Glomerular endothelial cell (primary cell): Measurements from ENCODE around the gene MCUB. TPM values are rescaled to one million over a fixed set of nuclear protein-coding genes. Genes with fewer than 3 reads are reported as not detected.

ENCODE experiments used
- DNase-seq: peaks from one replicate; pipeline ENCODE4 v3.0.0-alpha.2; 2011; ENCODE audit warnings: low read depth, low spot score; ENCODE audit errors: extremely low read depth
- total RNA-seq: library from RNA; depleted of rRNA; stranded (reverse); fragments of >200 nt; gene quantifications from 2 replicates; pipeline ENCODE4 v1.2.3, GENCODE V29; 2015

MCUB gene
- total RNA-seq, 1 donor from 2014 or later: 59.2 TPM

GRCh38 chr4:109622626-109623025 lies 62.6 kb downstream of the MCUB start:
- no peak for DNase-seq

GRCh38 chr4:109624536-109624935 lies 64.5 kb downstream of the MCUB start:
- DNase-seq: no peak

DNA sequence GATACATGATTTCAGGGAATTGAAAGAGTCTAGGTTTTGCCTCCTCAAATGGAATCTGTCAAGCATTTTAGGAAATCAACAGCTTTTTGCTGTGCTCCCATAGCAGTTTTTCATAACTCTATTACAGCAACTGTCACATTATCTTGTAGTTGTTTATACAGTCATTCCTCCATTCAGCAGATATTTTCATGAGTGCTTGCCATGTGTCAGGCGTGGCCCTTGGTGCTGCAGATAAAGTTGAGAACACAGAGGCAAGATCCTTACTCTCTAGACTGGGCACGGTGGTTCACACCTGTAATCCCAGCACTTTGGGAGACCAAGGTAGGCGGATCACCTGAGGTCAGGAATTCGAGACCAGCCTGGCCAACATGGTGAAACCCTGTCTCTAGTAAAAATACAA lies 67.3 kb downstream of the MCUB start:
- DNase-seq: no peak

GRCh38 chr4:109629775-109630174 lies 69.7 kb downstream of the MCUB start:
- DNase-seq: no peak

- DNase-seq: no peak
Observed at GRCh38 chr4:109631532-109632108, 71.6 kb downstream of the MCUB start.

- DNase-seq: no peak
Observed at GRCh38 chr4:109640644-109641043, 80.6 kb downstream of the MCUB start.

GRCh38 chr4:109645874-109646710 lies 86.0 kb downstream of the MCUB start:
- DNase-seq: no peak

- DNase-seq: peak; percentile 56
Observed at GRCh38 chr4:109648266-109648996, 88.4 kb downstream of the MCUB start.

- DNase-seq: no peak
Observed at GRCh38 chr4:109648997-109649575, 89.0 kb downstream of the MCUB start.

- DNase-seq: no peak
Observed at GRCh38 chr4:109649872-109650271, 89.8 kb downstream of the MCUB start.

DNA sequence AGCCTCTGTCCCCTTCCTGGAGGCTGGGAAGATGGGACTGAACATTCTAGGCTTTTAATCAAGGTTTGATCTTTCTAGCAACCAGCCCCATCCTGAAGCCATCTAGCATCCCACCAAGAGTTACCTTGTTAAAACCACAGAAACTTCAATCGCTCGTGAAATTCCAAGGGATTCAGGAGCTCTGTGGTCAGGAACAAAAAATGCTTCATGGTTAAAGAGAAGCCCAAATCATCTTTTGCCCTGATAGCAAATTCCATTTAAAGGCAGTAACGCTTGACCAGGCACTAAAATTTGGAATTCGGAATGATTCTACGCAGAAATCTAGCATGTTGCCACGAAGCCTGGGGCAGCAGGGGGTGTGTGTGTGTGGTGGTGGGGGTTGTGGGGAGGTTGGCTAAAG lies 95.3 kb downstream of the MCUB start:
- DNase-seq: no peak

- DNase-seq: no peak
Observed at GRCh38 chr4:109657854-109658418, 97.9 kb downstream of the MCUB start.

DNA sequence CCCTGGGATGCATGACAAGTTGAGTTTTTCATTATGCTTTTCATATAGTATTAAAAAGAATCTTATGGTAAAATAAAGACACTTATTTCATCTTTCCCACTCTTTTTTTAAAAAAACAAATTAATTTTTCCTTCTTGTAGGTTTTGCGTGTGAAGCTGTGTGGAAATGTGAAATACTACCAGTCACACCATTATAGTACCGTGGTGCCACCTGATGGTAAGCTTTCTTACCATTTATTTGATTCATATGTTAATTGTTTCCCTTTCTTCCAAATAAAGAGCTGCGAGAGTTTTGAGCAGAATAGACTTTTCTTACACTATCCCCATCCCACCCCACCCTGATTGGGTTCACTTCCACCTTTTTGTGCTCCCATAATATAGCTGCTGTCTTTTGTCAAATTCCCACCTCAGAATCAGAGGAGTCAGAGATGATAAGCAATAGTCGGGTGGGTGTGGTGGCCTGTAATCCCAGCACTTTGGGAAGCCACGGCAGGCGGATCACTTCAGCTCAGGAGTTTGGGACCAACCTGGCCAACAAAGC lies 98.9 kb downstream of the MCUB start:
- no peak for DNase-seq

- DNase-seq: no peak
Observed at GRCh38 chr4:109662116-109662515, 102.1 kb downstream of the MCUB start.

GRCh38 chr4:109662771-109663170 lies 102.7 kb downstream of the MCUB start:
- no peak for DNase-seq

DNA sequence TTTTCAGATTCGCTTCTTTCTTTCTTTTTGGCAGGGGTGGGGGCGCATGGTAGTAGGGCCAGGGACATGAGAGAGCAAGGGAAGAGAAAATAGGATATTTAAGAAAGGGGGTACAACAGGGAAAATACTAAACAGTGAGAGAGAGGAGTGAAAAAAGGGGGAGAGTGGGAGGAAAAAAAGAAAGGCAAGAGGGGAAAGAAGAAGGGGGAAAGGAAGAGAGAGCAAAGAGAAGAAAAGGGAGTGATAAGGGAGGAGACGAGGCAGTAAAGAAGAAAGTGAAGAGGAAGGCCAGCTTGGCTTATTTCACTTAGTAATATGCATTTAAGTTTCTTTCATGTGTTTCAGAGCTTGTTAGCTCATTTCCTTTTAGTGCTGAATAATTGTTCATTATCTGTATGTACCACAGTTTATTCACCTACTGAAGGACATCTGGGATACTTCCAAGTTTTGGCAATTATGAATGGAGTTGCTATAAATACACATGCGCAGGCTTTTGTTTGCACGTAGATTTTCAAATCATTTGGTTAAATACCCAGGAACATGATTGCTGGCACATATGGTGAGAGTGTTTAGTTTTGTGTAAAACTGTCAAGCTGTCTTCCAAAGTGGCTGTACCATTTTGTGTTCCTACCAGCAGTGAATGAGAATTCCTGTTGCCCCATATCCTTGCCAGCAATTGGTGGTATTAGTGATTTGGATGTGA lies 105.9 kb downstream of the MCUB start:
- DNase-seq: no peak

DNA sequence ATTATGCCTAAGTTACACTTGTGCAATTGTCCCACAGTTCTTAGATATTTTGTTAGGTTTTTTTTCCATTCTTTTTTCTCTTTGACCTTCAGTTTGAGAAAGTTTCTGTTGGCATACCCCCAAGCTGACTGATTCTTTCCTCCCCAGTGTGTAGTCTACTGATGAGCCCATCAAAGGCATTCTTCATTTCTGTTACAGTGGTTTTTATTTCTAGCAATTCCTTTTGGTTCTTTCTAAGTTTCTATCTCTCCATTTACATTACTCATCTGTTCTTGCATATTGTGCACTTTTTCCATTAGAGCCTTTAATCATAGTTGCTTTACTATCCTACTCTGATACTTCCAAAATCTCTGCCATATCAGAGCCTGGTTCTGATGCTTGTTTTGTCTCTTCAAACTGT lies 111.3 kb downstream of the MCUB start:
- DNase-seq: no peak

DNA sequence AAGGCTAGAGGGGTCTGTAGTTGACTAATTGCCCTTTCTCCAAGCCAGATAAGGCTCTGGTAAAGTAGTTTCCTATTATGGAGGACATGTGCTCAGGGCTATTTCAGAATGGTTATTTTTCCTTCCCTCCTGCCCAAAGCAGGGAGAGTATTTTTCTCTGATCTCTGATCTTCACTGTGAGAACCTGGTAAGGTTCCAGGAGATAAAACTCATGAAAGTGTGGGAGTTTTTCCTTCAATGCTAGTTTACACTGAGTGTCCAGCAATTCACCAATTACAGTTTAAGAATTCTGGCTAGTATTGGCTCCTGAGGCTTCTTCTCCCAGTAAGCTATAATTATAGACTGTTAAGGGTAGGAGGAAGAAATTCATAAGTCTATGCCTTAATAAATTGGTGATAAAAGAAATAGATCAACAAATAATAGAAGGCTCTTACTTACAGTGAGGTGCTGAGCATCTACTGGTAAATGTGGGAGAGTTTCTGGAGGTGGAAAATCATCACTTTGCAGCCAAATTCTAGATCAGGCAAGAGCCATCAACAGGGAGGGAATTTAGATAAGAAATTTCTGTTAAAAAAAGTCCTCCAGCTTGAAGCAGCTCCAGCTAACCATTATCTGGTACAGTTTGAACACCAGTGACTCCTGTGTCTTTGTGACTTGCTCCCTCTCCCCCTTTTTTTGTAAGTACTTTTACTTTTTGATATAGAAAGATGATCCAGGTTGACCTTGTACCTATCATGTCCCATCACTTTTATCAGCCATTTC lies 112.3 kb downstream of the MCUB start:
- no peak for DNase-seq

DNA sequence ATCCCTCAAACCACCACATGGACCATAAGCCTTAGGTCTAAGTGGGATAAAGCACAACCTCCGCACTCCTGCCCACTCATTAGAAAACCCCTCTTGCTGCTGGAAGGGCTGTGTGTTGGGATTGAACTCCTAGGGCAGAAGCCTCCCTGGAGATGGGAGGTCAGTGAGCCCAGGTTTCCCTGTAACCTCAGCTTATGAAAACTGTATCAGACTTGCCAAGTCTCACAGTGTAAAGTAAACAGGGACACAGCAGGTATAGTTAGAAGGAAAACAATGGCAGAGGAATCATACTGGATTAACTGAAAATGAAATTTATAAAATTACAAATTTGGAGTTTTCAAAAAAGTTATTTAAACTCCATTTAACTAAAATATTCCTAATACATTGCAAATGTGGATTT lies 113.3 kb downstream of the MCUB start:
- DNase-seq: no peak
